CD4-positive, alpha-beta T cell treated with Interleukin-4 for 1 hour (primary cell): ENCODE measurements around the gene FBXO11.
"Not testable (repeated sequence)": the region's sequence is repeated elsewhere in the genome, so short reads cannot be mapped to it uniquely, and the experiment has no call there.

Source experiments
- DNase-seq, 2 donors: peaks; one replicate each; pipeline ENCODE4 v3.0.0-alpha.2; 2020 to 2022

Gene FBXO11

DNA sequence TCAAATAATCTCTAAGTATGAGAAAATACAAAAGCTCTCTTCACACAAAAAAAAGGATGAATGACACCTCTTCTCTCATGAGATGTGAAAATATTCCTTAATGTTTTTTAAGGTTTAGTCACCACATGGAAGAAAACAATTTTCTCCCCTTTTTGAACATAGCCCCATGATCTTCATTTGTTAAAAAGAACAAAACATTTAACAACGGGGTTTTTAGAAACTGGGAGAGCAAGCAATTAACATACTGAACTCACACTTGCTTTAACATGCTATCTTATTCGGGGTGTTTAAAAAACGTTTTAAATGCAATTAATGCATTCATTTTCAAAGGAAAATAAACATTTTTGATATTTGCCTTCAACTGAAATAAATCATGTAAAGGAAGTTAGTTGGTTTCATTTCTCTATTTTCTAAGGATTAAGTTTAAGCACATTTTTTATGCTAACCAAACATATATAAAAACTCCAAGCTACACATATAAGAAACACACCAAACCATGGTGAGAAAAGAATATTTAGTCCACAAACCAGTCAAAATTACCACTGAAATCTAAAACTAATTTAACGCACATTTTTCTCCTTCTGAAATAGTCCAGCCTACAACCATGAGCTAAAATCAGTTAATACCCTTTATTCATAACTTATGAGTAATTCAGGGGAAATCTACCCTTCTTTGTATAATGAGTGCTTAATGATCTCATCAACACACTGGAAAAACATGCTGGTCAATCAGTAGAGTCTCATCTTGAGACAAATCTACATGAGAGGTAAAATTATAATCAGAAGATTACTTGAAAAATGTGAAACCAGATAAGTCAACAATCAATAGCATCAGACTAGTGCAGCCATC lies 8.2 kb downstream of the FBXO11 start:
- no peak for DNase-seq

- DNase-seq, result peak in 1 of 2 donors; percentile 20
Measured at GRCh38 chr2:47897191-47897882, 9.0 kb downstream of the FBXO11 start.

GRCh38 chr2:47896450-47896968 lies 9.8 kb downstream of the FBXO11 start:
- DNase-seq, result no peak

DNA sequence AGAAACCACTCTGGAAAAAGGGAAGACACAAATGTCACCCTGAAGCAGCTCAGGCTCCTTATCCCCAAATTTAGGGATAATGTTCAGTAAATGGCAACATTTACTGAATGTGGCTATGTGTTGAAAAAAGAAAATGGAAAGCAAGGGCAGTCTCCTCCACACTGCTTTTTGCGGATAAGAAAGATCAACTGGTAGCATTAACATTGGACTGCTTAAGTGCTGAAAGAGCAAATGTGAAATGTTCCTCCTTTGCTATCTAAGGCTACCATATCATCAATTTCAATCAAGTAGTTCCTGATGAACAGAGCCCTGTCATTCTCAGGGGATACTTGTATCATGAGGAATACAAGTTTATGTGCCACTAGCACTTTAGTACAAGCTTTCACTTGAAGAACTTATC lies 12.5 kb downstream of the FBXO11 start:
- no peak for DNase-seq

GRCh38 chr2:47892338-47892730 lies 14.0 kb downstream of the FBXO11 start:
- DNase-seq, result no peak

DNA sequence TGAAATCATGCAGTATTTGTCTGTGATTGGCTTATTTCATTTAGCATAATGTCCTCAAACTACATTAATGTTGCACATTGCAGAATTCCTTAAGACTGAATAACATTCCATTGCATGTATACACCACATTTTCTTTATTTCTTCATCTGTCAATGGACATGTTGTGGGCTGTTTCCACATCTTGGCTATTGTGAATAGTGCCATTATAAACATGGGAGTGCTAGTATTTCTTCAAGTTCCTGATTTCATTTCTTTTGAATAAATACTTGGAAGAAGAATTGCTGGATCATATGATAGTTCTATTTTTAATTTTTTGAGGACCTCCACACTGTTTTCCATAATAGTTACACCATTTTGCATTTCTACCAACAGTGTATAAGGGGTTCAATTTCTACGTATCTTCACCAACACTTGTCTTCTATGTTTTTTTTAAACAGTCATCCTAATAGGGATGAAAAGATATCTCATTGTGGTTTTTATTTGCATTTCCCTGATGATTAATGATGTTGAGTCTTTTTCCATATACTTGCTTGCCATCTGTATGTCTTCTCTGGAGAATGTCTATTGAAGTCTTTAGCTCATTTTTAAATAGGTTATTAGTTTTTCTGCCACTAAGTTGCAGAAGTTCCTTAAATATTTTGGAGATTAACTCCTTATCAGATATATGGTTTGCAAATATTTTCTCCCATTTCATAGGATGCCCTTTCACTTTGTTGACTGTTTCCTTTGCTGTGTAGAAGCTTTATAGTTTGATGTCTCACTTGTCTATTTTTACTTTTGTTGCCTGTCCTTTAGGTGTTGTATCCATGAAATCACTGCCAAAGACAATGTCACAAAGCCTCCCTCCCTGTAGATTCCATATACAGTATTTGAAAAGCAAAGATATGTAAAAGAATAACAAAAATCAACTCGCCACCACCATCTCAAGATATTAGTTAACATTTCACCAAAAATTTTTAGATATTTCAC lies 14.6 kb downstream of the FBXO11 start:
- DNase-seq, result no peak

DNA sequence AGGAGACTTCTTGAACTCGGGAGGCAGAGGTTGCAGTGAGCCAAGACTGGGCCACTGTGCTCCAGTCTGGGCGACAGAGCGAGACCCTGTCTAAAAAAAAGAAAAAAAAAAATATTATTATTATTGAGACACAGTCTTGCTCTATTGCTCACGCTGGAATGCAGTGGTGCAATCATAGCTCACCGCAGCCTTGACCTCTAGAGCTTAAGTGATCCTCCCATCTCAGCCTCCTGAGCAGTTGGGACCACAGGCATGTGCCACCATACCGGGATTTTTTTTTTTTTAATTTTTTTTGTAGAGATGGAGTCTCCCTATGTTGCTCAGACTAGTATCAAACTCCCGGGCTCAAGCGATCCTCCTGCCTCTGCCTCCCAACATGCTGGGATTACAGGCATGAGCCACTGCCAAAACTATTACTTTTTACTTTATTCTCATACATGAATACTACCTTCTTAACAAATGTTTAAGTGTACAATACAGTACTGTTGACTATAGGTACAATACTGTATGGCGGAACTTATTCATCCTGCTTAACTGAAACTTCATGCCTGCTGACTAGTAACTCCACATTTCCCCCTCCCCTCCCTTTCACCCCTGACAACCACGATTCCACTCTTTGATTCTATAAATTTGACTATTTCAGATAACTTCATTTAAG lies 15.5 kb downstream of the FBXO11 start:
- DNase-seq, result no peak

DNA sequence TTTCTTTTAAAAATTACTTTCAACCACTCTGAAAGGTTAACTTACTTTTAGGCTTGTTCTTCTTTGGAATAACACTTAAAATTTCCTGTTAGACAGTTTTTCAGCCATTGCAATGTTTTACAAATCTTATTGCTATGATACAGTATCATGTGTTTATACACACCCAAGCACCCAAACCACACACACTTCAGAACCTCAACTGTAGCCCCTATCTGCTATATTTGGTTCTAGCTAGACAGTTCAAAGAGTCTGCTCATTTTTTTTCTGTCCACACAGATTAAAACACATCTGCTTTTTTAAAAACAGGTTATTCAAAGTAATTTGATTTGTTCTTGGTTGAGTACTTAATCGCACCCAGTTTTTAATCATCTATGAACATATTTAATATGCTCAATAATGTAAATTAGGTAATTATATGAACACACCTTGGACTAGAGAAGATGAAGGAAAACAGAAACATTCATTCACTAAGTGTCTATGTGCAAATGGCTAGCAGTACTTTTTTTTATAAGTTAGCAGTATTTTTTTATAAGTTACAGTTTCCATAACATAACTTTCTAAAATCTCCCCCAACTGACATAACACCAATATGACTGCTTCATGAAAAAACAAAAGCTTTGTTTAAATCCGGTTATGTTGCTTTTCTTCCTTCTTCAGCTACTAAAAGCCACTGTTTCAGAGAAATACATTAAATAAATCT lies 17.6 kb downstream of the FBXO11 start:
- DNase-seq, result peak; percentile 62 to 80

GRCh38 chr2:47876912-47877311 lies 29.4 kb downstream of the FBXO11 start:
- DNase-seq, result no peak

DNA sequence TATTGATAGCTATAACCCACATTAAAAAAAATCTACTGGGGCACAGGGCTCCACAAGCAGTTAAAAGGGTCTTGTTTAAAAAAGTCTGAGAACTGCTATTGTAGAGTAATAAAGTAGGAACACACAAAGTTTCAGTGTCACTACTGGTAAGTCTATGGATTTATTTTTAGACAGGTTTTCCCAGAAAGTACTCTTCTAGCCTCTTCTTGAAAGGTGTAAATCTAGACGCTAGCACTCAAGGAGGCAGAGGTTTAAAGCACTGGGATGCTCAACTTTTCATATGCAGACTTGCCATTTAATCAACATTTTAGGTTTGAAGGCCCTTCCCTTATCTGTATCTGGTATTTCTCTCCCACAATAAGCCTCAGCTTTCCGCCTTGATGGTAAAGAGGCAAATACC lies 33.4 kb downstream of the FBXO11 start:
- DNase-seq, result no peak

GRCh38 chr2:47870641-47871540 lies 35.4 kb downstream of the FBXO11 start:
- no peak for DNase-seq

DNA sequence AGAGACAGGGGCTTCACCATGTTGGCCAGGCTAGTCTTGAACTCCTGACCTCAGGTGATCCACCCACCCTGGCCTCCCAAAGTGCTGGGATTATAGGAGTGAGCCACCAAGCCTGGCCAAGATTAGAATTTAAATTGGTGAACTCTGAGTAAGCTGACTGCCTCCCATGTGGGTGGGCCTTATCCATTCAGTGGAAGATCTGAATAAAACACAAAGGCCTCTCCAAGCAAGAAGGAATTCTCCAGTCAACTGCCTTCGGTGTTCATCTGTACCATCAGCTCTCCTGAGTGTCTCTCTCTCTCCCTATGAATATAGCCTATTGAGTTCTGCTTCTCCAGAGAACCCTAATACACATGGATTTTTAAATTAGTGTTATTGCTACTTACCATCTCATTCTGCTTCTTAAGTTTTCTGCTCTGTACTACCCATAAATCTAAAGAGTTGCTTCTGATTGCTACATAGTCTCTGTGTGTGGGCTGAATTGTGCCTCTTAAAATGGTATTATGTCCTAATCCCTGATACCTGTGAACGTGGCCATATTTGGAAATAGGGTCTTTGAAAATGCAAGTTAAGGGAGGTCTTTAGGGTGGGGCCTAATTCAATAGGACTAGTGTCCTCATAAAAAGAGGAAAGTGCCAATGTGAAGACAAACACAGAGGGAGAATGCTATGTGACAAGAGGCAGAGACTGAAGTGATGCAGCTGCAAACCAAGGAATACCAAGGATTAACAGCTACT lies 36.3 kb downstream of the FBXO11 start:
- no peak for DNase-seq

GRCh38 chr2:47868611-47869352 lies 37.5 kb downstream of the FBXO11 start:
- no peak for DNase-seq

DNA sequence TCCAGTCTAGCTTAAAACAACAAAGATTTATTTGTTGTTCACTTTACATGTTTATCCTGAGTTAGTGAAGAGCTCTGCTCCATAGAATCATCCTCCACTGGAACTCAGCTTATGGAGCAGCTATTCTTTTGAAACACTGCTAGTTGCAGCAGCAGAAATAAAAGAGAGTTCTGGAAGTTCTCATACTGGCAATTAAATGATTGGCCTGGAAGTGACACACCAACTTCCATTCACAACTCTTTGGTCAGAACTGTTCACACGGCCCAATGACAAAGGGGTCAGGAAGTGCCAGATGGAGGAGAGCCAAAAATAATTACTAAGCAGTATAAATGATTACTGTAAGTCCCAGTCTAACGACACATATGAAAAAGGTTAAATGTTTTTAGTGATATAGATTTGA lies 39.1 kb downstream of the FBXO11 start:
- no peak for DNase-seq

- DNase-seq, result no peak
Measured at GRCh38 chr2:47864566-47864965, 41.7 kb downstream of the FBXO11 start.

- DNase-seq, result no peak
Measured at GRCh38 chr2:47862949-47863348, 43.3 kb downstream of the FBXO11 start.

DNA sequence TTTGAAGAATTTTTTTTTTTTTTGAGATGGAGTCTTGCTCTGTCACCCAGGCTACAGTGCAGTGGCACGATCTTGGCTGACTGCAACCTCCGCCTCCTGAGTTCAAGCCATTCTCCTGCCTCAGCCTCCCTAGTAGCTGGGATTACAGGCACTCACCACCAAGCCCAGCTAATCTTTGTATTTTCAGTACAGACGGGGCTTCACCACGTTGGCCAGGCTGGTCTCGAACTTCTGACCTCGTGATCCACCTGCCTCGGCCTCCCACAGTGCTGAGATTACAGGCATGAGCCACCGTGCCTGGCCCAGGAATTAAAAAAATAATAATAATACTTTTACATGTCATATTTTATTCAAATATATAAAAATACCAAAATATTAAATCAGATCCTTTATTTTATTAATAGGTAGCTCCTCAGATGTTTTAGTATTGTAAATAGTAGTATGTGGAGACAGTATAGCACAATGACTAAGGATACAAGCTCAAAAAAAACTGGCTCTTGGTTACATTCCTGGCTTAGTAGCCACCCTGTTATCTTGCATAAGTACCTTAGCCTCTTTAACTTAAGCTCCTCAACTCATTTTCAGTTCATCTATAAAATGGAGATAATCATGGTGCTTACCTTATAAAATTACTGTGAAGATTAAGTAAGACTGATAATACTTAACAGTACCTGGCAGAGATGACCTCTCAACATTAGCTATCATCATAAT lies 53.1 kb downstream of the FBXO11 start:
- DNase-seq, result not testable (repeated sequence)

GRCh38 chr2:47850198-47850597 lies 56.1 kb downstream of the FBXO11 start:
- DNase-seq, result no peak
